HG03097 (cell line): ENCODE results near the gene LRRC74A.

Source experiments
- ATAC-seq: cut with Tn5 transposase; IDR thresholded peaks from one replicate; pipeline ENCODE4 v1.9.1; 2021; ENCODE audit not compliant: unreplicated experiment, low FRiP score

LRRC74A gene

GRCh38 chr14:76826122-76826521, at the start of gene LRRC74A:
LRRC74A (plus strand) TSS chr14:76826408; CDS start chr14:76826698, 290 bp downstream.
- ATAC-seq = no peak

GRCh38 chr14:76776428-76777251, 49.6 kb upstream of the LRRC74A start:
- no peak for ATAC-seq

GRCh38 chr14:76777721-76778120, 48.5 kb upstream of the LRRC74A start:
- no peak for ATAC-seq

- no peak for ATAC-seq
Observed at GRCh38 chr14:76778546-76779215, 47.5 kb upstream of the LRRC74A start.

- no peak for ATAC-seq
Observed at GRCh38 chr14:76779221-76780057, 46.8 kb upstream of the LRRC74A start.

- no peak for ATAC-seq
Observed at GRCh38 chr14:76780058-76780345, 46.2 kb upstream of the LRRC74A start.

- no peak for ATAC-seq
Observed at GRCh38 chr14:76780360-76780759, 45.8 kb upstream of the LRRC74A start.

- ATAC-seq = no peak
Observed at GRCh38 chr14:76780875-76781647, 45.1 kb upstream of the LRRC74A start.

- ATAC-seq = no peak
Observed at GRCh38 chr14:76781648-76782051, 44.6 kb upstream of the LRRC74A start.

GRCh38 chr14:76782115-76782884, 43.9 kb upstream of the LRRC74A start:
- no peak for ATAC-seq

- ATAC-seq = no peak
Observed at GRCh38 chr14:76782885-76783566, 43.2 kb upstream of the LRRC74A start.

- no peak for ATAC-seq
Observed at GRCh38 chr14:76784266-76784874, 41.8 kb upstream of the LRRC74A start.

GRCh38 chr14:76784881-76785280, 41.3 kb upstream of the LRRC74A start:
- ATAC-seq = peak; percentile 73

GRCh38 chr14:76786601-76787000, 39.6 kb upstream of the LRRC74A start:
- no peak for ATAC-seq

- ATAC-seq = no peak
Observed at GRCh38 chr14:76792422-76792821, 33.8 kb upstream of the LRRC74A start.

GRCh38 chr14:76793324-76793723, 32.9 kb upstream of the LRRC74A start:
- no peak for ATAC-seq

- no peak for ATAC-seq
Observed at GRCh38 chr14:76793956-76794355, 32.3 kb upstream of the LRRC74A start.

GRCh38 chr14:76806446-76806845, 19.8 kb upstream of the LRRC74A start:
- no peak for ATAC-seq

GRCh38 chr14:76808011-76808410, 18.2 kb upstream of the LRRC74A start:
- ATAC-seq = no peak
